Ammon's horn (tissue), 1 donor: ENCODE results near the gene SSBP4.

Experiments used
- DNase-seq: peaks from one replicate; pipeline ENCODE4 v3.0.0-alpha.2; 2016; ENCODE audit warnings: low spot score

The SSBP4 gene

DNA sequence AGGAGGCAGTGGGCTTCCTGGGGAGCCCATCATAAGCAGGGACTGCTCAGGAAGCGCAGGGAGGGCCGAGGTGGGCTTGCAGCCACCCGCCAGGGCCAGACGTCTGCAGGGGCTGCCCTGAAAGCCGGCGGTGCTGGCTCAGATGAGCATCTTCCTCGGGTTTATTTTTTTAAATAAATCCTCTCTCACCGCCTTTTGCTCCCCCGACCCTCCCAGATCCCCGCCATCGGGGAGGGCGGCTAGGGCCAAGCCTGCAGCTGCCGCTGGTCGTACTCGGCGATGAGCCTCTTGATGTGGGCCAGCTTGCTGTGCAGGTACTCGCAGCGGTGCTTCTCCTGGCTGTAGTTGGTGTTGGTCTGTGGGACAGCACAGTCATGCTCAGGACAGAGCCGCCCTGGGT lies 25.3 kb downstream of the SSBP4 start:
- no peak for DNase-seq

DNA sequence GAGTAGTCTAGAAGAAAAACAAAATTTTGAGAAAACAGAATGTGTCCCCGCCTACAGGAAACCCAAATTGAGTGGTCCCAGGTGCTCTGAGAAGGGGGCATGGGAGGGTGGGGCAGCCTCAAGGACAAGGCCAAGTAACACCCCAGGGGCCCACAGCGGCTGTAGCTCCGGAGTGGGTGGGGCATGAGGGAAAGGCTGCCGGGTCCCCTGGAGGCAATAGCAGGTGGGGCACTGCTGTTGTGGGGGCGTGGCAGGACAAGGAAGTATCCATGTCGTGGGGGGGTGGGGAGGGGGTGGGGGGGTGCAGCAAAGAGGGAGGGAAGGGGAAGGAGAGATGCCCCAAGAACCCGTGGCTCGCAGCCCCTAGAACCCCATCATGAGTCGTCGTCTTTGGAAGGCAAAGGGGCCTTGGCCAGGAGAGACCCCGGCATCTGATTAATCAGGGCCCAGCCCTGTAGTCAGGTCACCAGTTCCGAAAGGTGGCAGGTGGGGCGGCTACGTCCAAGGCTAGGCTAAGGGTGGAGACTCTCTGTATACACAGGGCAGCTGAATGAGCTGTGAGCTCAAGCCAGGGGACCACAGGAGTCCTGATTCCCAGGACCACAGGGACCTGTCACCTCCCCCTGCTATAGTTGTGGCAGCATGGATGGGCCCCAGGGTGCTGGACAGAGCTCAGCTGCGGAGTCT lies 26.2 kb downstream of the SSBP4 start:
- no peak for DNase-seq

DNA sequence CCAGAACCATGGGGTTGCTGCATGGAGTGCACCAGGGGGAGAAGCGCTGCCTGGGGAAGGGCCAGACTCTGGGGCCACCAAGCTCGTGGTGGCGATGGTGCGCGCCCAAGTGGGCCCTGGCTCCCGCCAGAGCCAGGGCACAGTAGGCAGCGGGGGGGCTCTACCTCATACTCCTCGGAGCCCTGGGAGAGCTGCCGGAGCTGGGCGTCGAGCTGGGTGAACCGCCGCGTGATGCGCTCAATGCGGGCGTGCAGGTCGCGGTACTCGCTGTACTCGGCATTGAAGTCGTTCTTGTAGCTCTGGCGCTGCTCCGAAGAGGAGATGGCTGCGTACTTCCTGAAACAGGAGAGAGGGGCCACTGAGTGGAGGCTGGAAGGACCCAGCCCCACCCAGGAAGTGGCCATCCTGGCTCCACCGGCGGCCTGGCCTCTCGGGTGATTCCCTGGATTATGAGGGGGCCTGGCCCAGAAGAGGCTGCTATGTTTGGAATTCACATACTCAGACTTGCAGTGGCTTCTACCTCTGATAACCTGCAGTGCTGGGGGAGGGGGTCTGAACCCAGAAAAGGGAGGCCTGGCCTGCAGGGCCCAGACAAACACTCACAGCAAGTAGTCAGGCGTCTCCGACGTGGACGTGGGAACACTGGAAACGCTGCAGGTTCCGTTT lies 27.1 kb downstream of the SSBP4 start:
- no peak for DNase-seq

DNA sequence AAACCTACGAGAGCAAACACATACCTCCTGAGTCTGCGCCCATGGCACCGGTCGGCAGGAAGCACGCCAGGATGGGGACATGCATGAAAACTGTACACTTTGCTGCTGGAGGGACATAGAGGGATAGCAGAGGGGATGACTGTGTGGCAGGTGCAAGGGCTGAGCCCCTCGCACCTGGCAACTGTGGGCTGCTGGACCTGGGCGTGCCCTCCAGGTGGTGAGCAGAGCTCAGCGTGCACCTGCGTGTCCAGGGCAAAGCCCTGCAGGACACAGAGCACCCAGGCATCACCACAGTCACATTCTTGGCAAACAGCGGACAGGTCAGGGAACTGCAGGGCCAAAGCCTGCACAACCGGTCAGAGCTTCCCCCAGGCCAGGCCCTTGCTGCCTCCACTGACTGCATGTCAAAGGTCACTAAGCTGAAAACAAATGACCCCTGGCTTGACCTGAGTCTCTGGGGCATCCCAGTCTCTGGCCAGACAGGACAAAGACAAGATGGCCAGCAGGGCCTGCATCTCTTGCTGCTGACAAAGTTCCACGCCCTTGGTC lies 27.7 kb downstream of the SSBP4 start:
- no peak for DNase-seq

DNA sequence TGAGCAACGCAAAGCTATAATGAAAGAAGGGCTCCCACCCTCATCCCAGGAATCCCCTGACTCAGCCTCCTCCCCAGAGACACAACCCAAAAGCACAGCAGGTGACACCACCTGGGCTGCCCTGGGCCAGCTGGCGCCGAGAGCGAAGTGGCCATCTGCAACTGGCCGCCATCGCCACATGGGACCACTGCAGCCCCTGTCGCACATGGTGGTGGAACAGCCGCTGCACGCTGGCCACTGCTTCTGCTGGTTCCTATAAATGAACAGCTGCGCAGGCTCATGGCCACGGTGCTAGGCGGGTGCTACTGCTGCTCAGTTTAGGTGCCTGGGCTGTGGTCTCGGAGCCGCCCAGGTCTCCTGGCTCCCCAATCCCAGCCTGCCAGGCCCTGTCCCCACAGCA lies 30.4 kb downstream of the SSBP4 start:
- DNase-seq: no peak

DNA sequence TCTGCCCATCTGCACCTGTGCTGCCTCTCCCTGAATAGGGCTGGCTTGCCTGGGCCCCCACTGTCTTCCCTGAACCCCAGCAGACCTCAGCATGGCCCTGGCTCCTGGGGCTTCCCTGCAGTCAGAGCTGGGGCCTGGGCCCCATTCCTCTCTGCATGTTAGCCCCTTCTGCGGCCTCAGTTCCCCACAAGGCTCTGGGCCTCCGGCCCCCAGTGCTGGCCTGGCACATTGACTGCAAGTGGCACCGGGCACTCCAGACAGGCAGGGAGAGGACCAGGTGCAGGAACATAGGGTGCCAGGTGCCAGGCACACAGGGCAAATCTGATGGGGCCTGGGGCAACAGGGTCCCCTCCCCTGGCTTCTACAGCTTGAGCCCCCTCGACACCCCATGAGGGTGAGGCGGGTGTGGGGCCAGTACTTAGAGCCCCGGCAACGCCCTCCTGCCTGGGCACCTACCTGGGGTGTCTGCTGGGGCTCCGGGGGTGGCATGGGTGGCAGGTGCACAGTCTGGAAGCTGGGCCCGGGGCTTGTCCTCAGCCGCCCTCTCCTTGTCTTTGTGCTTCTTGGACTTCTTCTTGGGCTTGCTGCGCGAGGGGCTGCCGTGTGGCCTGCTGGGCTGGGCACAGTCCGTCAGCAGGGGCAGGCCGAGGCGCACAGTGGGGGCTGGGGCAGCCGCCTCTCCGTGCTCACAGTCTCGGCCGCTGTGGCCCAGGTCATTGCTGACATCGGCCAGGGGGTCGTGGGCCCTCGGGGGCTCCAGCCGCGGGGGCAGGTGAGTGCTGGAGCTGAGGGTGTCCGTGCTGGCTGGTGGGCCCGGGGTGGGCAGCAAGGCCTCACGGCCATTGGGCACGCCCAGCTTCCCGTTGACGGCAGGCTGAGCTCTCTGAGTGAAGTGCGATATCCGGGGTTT lies 31.1 kb downstream of the SSBP4 start:
- DNase-seq: no peak

DNA sequence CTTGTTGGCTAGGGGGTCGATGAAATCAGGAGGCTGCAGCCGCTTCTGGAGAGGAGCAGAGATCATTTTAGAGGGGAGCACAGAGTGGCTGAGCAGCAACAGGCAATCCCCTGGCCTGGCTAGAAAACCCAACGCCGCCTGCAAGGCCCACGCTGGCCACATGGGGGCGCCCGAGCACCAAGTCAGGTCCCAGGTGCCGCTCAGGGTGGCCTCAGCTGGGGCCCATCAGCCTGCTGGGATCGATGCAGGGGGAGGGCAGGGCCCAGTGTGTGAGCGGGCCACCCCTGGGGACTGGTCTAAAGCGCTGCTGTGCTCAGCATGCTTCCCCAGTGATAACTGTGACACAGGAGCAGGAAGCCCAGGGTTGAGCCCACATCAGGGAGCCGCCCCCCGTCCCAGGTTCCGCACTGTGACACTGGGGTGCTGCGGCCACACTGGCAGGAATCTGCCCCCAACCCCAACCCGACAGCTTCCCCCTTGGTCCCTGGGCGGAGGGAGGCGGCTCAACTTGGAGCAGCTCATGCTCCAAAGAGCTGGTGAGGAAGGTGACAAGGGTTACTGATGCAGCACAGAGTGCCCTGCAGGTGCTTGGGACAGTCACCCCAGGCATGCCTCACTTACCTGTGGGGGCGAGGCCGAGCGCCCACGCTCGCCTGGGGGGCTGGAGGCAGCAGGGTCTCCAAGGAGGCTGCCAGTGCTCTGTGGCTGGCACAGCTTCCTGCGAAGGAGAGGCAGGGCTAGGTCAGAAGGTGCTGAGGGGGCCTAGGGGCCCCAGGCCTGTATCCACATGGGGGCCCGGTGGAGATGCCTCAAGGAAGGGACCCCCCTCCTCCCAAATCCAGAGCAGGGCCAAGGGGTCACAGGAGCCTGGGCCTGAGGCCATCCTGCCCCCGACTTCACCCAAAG lies 32.0 kb downstream of the SSBP4 start:
- DNase-seq: peak; percentile 85

DNA sequence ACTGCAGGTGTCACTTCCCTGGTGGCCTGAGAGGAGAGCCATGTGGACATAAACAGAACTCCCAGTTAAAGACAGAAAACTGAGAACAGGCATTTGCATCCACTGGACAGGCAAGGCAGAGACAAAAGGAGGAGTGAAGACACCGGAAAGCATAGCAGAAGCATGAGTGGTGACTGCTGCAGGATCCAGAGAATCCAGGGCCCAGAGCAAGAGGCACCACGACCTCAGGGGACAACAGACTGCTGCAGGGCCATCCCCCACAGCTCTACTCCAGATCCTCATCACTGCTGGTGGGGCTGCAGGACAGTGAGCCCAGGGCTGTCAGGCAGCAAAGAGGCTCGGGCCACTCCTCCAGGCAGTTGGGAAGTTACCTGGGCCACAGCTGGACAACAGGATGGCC lies 33.2 kb downstream of the SSBP4 start:
- DNase-seq: no peak

DNA sequence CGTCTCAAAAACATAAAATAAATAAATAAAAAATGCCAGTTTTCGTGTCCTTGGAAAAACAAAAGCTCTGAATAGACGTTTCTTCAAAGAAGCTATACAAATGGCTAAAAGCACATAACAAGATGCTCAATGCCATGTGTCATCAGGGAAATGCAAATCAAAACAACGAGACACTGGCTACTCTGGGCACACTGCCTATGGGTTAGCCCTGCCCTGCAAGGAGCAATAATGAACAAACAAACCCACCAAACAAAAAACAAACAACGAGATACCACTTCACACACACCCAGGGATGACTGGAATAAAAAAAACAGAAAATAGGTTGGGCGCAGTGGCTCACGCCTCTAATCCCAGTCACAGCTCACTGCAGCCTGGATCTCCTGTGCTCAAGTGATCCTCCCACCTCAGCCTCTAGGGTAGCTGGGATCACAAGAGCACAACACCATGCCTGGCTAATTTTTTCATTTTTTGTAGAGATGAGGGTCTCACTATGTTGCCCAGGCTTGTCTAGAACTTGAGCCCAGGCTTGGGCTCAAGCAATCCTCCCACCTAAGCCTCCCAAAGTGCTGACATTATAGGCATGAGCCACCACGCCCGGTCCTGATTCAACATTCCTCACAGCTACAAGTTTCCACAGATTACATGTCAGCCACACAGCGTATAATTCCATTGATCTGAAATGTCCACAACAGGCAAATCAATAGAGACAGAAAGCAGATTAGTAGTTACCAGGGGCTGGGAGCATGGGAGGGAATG lies 34.2 kb downstream of the SSBP4 start:
- no peak for DNase-seq

DNA sequence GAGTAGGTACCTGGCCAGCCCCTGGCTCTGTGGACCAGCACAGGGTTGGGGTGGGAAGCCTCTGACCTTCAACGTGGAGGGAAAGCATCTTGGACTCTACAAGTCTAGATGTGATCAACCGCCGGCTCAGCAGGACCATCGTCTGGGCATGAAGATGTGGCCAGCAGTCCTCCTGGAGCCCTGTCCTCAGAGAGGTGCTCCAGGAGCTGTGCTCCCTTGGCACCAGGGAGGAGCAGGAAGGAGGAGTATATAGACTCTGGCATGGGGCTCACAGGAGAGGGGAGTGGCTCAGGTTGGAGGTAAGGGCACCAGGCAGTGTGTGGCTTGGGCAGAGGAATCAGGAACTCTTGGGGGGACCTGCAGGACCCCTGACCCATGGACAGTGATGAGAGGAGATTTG lies 37.1 kb downstream of the SSBP4 start:
- no peak for DNase-seq

DNA sequence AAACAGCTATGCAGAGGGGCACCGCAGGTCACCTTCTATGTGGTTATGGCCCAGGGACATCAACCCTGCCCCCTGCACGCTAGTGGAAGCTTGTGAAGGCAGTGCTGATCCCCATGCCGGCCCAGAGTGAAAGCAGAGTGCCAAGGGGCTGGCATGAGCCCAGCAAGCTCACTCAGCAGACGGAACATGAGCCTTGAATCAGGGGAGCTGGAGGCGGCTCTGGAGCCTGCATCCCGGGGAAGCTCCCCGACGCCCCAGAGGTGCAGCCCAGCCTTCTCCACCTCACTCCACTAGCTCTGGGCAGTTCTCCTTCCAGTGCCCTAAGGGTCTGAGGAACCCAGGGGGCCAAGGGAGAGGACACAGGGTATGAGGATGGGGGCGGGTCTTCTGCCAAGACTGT lies 37.8 kb downstream of the SSBP4 start:
- peak; percentile 72 for DNase-seq

DNA sequence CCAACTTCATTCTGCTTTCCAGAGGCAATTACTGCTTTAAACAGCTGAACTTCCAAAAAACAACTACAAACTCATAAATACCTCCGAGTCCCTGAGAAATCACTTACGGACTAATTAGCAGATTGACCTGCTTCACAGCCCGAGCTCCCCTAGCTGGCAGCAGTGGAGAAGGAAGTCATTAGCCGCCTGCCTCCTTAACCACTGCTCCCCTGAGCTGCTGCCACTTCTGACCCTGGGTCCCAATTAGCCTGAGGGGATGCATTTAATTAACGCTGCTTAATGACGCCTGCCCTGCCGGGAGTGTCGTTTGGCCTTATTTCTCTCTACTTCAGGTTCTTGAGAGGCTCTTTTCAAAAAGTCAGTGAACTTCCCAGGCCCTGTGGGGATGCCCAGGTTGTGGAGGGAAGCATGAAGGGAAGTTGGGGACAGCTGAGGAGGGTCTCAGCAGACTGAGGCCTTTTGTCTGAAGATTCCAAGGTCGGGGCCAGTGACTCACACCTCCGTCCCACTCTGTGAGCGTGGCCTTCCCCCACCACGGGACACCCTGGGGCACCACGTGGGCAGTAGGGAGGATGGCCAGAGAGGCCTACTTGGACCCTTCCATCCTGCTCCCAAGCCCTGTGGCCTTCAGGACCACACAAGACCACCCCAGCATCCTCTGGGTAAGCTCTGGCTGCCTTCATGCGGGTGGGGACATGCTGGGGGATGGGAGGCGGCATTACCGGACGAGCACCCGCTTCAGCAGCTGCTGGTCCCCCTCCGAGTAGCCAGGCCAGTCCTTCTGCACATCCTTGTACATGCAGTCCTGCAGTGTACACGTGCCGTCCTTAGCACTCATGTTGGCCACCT lies 38.5 kb downstream of the SSBP4 start:
- no peak for DNase-seq

DNA sequence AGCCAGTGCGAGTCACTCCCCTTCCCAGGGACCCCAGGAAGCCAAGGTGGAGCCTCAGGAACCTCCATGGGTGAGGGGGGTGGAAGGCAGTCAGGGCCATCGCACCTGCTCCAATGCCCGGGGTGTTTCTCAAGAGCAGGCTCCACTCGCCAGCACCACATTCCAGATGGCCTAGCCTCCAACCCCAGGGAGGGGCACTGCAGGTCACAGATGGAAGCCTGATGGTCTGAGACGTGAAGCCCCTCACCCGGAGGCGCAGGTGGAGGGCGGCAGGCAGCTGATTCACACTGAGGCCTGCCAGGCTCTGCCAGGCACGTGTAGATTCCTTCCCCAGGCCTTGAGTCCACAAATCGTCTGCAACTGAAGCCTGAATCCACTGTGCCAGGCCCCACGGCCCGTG lies 41.7 kb downstream of the SSBP4 start:
- no peak for DNase-seq

DNA sequence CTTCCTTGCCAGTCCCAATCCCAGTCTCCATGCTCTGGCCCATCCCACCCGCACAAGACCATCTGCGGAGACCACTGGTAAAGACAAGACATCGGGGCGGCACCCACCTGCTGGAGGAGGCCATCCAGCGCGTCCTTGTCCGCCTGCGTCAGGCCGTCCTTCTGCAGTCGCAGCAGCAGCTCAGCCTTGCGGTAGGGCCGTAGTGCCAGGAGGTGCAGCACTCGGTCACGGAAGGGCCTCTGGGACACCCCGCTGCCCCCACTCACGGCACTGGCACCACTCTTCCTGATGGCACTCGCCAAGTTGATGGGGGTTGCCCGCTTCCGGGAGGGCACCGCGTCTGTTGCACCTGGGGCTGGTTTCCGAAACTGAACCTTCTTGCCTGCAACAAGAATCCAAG lies 42.3 kb downstream of the SSBP4 start:
- DNase-seq: no peak

DNA sequence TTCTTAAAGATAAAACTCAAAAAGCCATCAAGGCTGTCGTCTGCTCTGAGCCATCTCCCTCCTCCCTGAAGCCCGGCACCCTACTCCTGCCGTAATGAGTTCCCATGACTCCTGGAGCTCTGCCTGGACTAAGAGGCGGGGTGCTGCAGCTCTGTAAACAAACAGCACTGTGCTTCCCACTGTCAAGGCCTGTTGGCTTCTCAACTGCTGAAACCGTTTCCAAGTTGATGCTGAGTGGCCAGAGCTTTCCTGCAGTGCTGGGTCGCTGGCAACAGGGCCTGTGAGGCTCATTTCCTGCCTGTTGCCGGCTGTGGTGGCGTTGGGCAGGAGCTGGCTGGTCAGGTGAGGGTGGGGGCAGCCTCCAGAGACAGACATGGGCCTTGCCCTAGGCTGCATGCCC lies 45.4 kb downstream of the SSBP4 start:
- DNase-seq: peak; percentile 96

DNA sequence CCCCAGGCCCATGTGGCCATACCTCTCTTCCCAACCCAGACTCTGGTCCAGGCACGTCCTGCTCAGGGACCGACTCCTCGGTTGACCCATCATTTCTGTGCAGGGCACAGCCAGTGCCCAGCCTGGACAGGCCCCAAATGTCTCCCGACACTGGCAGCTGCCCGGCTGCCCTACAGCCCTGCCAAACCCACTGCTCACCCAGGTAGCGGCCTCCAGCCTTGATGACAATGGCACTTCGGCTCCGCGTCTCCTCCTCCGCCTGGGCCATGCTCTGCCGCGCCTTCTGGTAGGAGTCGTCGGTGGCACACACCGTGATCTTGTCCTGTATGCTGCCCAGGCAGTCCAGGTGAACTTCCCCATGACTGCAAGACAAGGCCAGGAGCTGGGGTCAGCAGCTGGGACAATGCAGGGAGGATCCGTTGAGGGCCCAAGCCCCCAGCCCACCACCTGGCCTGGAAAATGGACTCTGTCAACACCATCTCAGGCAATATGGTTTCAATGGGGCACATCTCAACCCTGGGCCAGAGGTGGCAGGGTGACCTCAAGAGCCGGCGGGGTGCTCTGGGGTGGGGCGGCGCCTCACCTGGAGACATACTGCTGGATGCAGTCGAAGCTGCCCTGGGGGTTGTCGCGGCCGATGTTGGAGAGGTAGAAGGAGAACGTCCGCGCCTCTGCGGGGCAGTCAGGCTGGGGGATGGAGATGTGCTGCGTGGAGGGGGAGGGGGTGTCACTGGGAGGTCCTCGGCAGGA lies 46.2 kb downstream of the SSBP4 start:
- no peak for DNase-seq

DNA sequence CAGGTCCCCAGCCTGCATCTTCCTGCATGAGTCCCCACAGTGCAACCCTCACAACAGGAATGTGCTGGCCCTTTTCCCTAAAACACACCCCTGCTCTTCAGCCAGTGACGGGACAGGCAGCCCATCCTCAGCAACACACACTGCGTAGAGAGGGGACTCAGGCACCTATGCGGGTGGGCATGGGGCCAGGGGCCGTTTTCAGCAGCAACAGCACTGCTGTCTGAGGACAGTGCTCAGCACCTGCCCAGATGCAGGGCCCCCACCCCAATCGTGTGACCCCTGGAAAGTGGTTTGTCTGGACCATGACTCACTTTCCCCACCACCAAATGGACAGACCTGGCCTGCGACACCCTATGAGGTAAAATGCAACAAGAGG lies 46.8 kb downstream of the SSBP4 start:
- DNase-seq: no peak

DNA sequence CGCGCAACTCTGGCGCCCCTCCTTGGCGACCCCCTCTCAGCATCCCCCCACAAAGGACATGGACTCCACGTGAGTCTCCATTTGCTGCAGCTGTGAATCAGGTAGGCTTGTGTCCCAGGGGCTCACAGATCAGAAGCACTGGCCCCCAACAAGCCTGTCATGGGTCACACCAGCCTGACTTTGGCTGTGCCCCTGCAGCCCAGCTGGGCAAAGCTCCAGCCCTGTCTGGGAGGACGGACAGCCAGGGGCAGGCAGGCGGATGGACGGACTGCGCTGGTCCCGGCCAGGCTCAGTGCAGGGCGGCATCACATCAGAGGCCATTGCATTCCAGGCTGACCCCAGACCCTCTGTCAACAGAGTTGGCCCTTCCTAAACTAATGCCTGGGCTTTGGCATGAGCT lies 47.2 kb downstream of the SSBP4 start:
- no peak for DNase-seq

DNA sequence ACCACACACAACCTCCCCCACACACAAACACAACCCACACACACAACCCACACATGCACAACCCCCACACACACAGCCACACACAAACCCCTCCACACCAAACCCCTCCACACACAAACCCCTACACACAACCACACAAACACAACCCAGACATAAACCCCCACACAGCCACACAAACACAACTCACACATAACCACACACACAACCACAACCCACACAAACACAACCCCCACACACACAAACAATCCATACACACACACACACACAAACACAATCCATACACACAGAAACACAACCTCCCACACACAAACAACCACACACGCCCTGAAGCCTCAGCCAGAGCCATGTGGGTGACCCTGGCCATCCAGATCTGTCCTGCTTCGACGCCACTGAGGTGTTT lies 48.8 kb downstream of the SSBP4 start:
- DNase-seq: no peak
